Adrenal gland (tissue), 19 donors: ENCODE measurements around the gene LGALS9C. TPM values are rescaled to one million over a fixed set of nuclear protein-coding genes. Genes with fewer than 3 reads are reported as not detected.
"Not testable (repeated sequence)": the region's sequence is repeated elsewhere in the genome, so short reads cannot be mapped to it uniquely, and the experiment has no call there.

Experiments used
- DNase-seq, 7 donors: peaks; one replicate each; pipeline ENCODE4 v3.0.0-alpha.2; 2019 to 2020
- H3K27ac ChIP-seq, 5 donors: fragments of 200-600 bp; sonication (generic) in 4 of 5; 1 replicate in 3 of 5; 2 replicates in 2 of 5; pipeline versions ENCODE4 v1.5.1 to v1.8.0; 2016 to 2020; ENCODE audit warnings: mild to moderate bottlenecking in 1 of 5
- H3K27me3 ChIP-seq: fragments of 200-600 bp; 2 replicates; pipeline ENCODE4 v1.8.0; 2021
- H3K36me3 ChIP-seq, 2 donors: fragments of 200-600 bp; replicated peaks in 1 of 2; 1 replicate in 1 of 2; 2 replicates in 1 of 2; pipeline versions ENCODE4 v1.5.1 to v1.8.0; 2018 to 2022
- H3K4me1 ChIP-seq, 2 donors: fragments of 200-600 bp; replicated peaks in 1 of 2; 1 replicate in 1 of 2; 2 replicates in 1 of 2; pipeline versions ENCODE4 v1.5.1 to v1.8.0; 2018 to 2021
- H3K4me3 ChIP-seq, 4 donors: fragments of 200-600 bp; sonication (generic) in 3 of 4; one replicate each; pipeline ENCODE4 v1.5.1; 2016 to 2018
- H3K9me3 ChIP-seq, 3 donors: fragments of 200-600 bp; sonication (generic) in 1 of 3; replicated peaks in 1 of 3; 1 replicate in 2 of 3; 2 replicates in 1 of 3; pipeline versions ENCODE4 v1.5.1 to v1.8.0; 2016 to 2021
- CTCF ChIP-seq, 6 experiments: fragments of 450-650 bp in 4 of 6; fragments of 200-600 bp in 2 of 6; sonication (generic) in 1 of 6; IDR thresholded peaks; 1 replicate in 5 of 6; 2 replicates in 1 of 6; pipeline versions ENCODE4 v1.5.1 to v1.8.0; 2016 to 2021; ENCODE audit warnings: antibody characterized with exemption in 6 of 6, mild to moderate bottlenecking in 2 of 6, moderate library complexity in 1 of 6
- WGBS, 4 donors: extraction: QIAGEN DNeasy Blood & Tissue Kit in 2 of 4; methylation state at CpG; one replicate each; pipeline versions ENCODE4 v1.1.5 to v1.1.7; 2013 to 2017; 5-methylcytosine and 5-hydroxymethylcytosine counted together
- intact Hi-C, 2 donors: fragments of 100-400 bp; cut with DNase I; formaldehyde crosslinking; loops; one replicate each; pipeline versions ENCODE4 v1.14.1 to v1.15.0; 2022 to 2023
- long read RNA-seq, 10 donors: library from polyadenylated mRNA in 3 of 10; unstranded in 2 of 10; stranded (forward) in 1 of 10; transcript quantifications; one replicate each; pipeline ENCODE4 v2.0.0 and lab custom pipeline, GENCODE V29; 2021 to 2026
- polyA plus RNA-seq, 3 donors: library from polyadenylated mRNA; stranded (reverse); fragments of 200-250 nt in 2 of 3; fragments of 350-450 nt in 1 of 3; fragmentation: Illumina TruSeq in 1 of 3; extraction: RNeasy Lipid Tissue Mini Kit (QIAGEN cat#74804) in 1 of 3; gene quantifications; one replicate each; pipeline ENCODE4 v1.2.3, GENCODE V29; 2013 to 2014
- total RNA-seq, 9 donors: library from RNA; depleted of rRNA in 4 of 9; stranded (reverse); fragments of >200 nt in 4 of 9; fragments of 120-200 nt in 1 of 9; fragmentation: NEBNext Ultra II Directional in 1 of 9; extraction: Animal tissue kit (Norgen Biotek cat#: 25700) in 1 of 9; gene quantifications; one replicate each; pipeline versions ENCODE4 v1.1.0 to v1.2.4, GENCODE V29; 2013 to 2023
- donor health status: healthy with polysubstance abuse.
- donor health status: Bipolar disorder and iron deficiency.
- donor health status: DM: yes; HTN: yes; CAD: no.
- donor health status: DM: no; HTN: no; CAD: no.
- donor health status: DM: no; HTN: no; CAD: no.
- donor health status: DM: yes; HTN: yes; CAD: no.

LGALS9C gene
- total RNA-seq (under 1 TPM in 3 of 9 donors, not detected in 6; 0.15 to 0.81 (median 0.25) TPM), polyA plus RNA-seq (under 1 TPM in 1 of 3 donors, not detected in 2; 0.40 TPM)
- long read RNA-seq, donor 1: 0 reads
- long read RNA-seq, donor 2: 0 reads
- long read RNA-seq, donor 3: 0 reads
- long read RNA-seq, donor 4, partial matches to known transcripts: 0 of 1 reads
- long read RNA-seq, donor 4, other reads (novel, unspliced or antisense): 1 of 1 reads
- long read RNA-seq, donor 5: 0 reads
- long read RNA-seq, donor 6: 0 reads
- long read RNA-seq, donor 7: 0 reads
- long read RNA-seq, donor 8: 0 reads
- long read RNA-seq, donor 9: 0 reads
- long read RNA-seq, donor 10: 0 reads

DNA sequence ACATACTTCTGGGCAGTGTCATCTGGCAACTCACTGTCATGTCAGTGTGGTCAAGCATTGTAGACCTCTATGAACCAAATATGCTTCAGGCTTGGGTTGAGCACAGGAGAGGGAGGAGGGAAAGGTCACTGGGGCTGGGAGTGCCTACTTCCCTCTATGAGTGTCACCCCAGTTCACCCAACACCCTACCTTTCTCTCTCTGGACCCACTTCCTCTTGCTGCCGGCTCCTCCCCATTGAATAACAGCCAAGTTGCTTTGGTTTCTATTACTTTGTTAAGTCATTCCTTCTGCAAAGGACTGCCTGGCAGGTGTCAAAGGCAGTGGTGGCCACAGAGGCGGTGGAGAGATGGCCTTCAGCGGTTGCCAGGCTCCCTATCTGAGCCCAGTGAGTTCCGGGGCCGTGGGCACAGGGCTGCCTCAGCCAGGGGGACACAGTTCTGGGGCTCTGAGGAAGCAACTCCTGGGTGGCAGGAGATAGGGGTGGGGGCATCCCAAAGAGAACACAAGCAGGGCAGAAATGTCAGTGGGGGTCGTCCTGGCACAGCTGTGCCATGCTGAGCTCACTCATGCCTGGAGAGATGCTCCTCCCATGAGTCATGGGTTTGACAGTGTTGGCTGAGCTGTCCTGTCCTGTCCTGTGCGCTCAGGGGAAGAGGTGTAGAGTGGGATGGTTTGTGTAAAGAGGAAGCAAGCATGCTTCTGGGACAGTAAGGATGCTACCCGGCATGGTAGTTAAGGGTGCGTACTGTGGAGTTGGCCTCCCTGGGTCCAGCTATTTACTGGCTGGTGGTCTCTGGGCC is at the start of gene LGALS9C:
Gene LGALS9C, plus strand, starts transcription at position 282 of the 801 bp plus-strand sequence. Its CDS starts 66 bp downstream, at position 348.
- not testable (repeated sequence) for H3K27ac ChIP-seq
- WGBS, 4 donors: 20 to 73% (median 59%) methylated on average over 1 to 6 of the region's 9 CpGs

GRCh38 chr17:18432206-18432605 is 44.4 kb upstream of the LGALS9C start:
- H3K9me3 ChIP-seq, H3K4me1 ChIP-seq, H3K36me3 ChIP-seq, H3K27me3 ChIP-seq, H3K27ac ChIP-seq, DNase-seq, H3K4me3 ChIP-seq, intact Hi-C loops: not testable (repeated sequence)
- no CpG with 5 or more reads among the region's 9 CpGs for WGBS, 4 donors

More for the DNA sequence above, at the start of gene LGALS9C:
- H3K4me3 ChIP-seq, DNase-seq, H3K9me3 ChIP-seq, intact Hi-C loops, H3K27me3 ChIP-seq, H3K4me1 ChIP-seq, H3K36me3 ChIP-seq: not testable (repeated sequence)

GRCh38 chr17:18439465-18439870 is 37.1 kb upstream of the LGALS9C start:
- 13 to 35% methylated on average over 4 to 5 of the region's 9 CpGs; no CpG with 5 or more reads in 2 of the 4 donors for WGBS, 4 donors
- intact Hi-C loops: not testable (repeated sequence)

DNA sequence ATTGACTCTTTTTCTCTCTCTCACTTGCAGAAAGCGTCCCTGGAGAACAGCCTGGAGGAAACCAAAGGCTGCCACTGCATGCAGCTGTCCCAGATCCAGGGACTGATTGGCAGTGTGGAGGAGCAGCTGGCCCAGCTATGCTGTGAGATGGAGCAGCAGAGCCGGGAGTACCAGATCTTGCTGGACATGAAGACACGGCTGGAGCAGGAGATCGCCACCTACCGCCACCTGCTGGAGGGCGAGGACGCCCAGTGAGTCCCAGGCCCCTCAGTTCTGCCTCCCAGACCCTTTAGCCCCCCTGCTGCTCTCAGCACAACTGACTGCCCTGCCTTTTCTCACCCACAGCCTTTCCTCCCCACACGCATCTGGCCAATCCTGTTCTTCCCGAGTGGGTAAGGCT is 34.5 kb upstream of the LGALS9C start:
- H3K4me1 ChIP-seq, H3K4me3 ChIP-seq, H3K27me3 ChIP-seq, intact Hi-C loops, H3K27ac ChIP-seq, H3K36me3 ChIP-seq, H3K9me3 ChIP-seq: not testable (repeated sequence)
- peak; percentile 20 to 67 (median 56) for DNase-seq
- WGBS, 4 donors: 0 to 3% methylated on average over 6 of the region's 9 CpGs; no CpG with 5 or more reads in 2 of the 4 donors
- peak in 1 of 6 experiments; percentile 35 for TF ChIP-seq CTCF (IDR thresholded peaks at IDR 0.05)

More at GRCh38 chr17:18439465-18439870, 37.1 kb upstream of the LGALS9C start:
- not testable (repeated sequence) for H3K4me3 ChIP-seq, H3K9me3 ChIP-seq, H3K36me3 ChIP-seq, H3K4me1 ChIP-seq, H3K27me3 ChIP-seq, H3K27ac ChIP-seq, DNase-seq

DNA sequence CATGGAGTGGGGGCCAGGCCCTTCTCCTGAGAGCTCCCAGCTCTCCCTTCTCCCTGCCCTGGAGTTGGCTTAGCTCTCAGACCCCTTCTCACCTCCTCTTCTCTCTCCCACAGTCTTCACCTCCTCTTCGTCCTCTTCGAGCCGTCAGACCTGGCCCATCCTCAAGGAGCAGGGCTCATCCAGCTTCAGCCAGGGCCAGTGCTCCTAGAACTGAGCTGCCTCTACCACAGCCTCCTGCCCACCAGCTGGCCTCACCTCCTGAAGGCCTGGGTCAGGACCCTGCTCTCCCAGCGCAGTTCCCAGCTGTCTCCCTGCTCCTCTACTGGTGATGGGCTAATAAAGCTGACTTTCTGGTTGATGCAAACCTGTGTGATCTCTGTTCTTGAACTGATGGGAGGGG is 34.1 kb upstream of the LGALS9C start:
- 43 to 59% methylated on average over 1 of the region's 4 CpGs; no CpG with 5 or more reads in 2 of the 4 donors for WGBS, 4 donors
- H3K4me1 ChIP-seq, H3K36me3 ChIP-seq, H3K9me3 ChIP-seq, intact Hi-C loops, DNase-seq, H3K27ac ChIP-seq, H3K4me3 ChIP-seq, H3K27me3 ChIP-seq: not testable (repeated sequence)

DNA sequence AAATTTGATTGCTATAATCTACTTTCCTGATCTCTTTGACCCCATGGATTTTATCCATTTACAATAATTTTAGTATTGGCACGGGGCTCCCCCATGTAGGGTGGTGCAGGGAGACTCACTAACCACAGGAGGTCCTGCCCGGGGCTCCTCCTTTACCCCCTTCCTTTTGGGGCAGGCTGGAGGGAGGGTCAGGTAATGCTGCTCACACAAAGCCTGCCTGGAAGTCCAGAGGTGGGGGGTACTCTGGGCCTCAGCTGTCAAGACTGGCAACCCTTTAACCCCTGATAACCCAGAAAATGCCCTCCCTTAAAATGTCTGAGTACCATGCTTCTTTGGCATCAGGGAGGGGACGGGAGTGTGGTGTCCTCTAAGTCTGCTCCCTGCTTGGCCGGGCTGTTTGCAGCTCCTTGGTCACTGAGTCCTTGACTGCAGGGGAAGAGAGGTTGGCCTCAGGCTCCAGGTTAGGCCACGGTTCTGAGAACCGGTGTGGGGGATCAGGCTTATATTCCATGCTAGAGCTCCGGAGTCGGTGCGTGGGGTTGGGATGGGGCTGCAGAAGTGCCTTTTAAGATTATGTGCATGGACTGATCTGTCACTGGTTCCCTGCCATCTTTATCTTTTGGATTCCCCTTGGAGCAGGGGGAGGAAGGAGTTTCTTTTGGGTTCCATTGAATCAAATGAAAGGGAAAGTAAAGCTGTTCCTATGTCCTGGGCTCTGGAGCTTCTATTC is 28.9 kb upstream of the LGALS9C start:
- H3K36me3 ChIP-seq, H3K27ac ChIP-seq, H3K4me3 ChIP-seq, intact Hi-C loops, DNase-seq, H3K27me3 ChIP-seq, H3K4me1 ChIP-seq, H3K9me3 ChIP-seq: not testable (repeated sequence)
- WGBS, 4 donors: 83 to 100% (median 87%) methylated on average over 2 to 8 of the region's 9 CpGs; no CpG with 5 or more reads in 1 of the 4 donors

GRCh38 chr17:18448311-18448710 is 28.3 kb upstream of the LGALS9C start:
- H3K27ac ChIP-seq, H3K27me3 ChIP-seq, H3K4me3 ChIP-seq, H3K36me3 ChIP-seq, H3K4me1 ChIP-seq, DNase-seq, H3K9me3 ChIP-seq, intact Hi-C loops: not testable (repeated sequence)
- WGBS, 4 donors: no CpG with 5 or more reads among the region's 2 CpGs

DNA sequence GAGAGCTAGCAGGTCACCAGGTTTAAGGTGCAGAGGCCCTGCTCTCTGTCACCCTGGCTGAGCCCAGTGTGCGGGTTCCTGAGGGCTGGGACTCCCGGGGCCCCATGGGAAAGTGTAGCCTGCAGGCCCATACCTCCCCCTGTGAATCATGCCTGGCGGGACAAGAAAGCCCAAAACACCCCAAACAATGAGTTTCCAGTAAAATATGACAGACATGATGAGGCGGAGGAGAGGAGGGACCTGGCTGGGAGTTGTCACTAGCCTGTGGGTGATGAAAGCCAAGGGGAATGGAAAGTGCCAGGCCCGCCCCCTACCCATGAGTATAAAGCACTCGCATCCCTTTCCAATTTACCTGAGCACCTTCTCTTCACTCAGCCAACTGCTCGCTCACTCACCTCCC is 26.8 kb upstream of the LGALS9C start:
- H3K36me3 ChIP-seq, DNase-seq, H3K9me3 ChIP-seq, H3K27ac ChIP-seq, H3K4me3 ChIP-seq, H3K4me1 ChIP-seq, H3K27me3 ChIP-seq, intact Hi-C loops: not testable (repeated sequence)
- WGBS, 4 donors: 83 to 89% (median 85%) methylated on average over 3 to 5 of the region's 7 CpGs; no CpG with 5 or more reads in 1 of the 4 donors

- H3K4me3 ChIP-seq, H3K9me3 ChIP-seq, DNase-seq, H3K4me1 ChIP-seq, H3K27me3 ChIP-seq, H3K36me3 ChIP-seq, intact Hi-C loops, H3K27ac ChIP-seq: not testable (repeated sequence)
- WGBS, 4 donors: 72 to 83% (median 75%) methylated on average over 4 to 6 of the region's 7 CpGs; no CpG with 5 or more reads in 1 of the 4 donors
These were observed 25.6 kb upstream of the LGALS9C start for GRCh38 chr17:18450998-18451397.
